ENCODE measurements around the gene ANO6.

DNA sequence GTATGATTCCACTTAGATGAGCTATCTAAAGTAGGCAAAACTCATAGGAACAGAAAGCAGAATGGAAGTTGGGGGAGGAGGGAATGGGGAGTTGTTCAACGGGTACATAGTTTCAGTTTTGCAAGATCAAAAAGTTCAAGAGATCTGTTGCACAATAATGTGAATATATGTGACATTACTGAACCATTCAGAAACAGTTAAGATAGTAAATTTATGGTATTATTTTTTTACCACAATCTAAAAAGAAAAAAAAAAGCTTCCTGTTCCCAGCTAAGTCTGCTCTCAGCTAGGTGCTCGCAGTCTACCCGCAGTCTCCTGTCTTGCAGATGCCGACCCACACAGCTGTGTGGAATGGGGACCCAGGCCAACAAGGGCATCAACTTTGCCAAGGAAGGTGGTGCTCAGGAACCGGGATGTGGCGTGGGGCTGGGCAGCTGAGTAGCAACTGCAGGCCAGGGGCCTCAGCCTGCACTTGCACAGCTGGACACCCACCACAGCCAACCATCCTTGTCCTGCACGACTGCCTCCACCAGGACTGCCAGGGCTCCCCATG is 15.3 kb upstream of the ANO6 start:
- TF ChIP-seq, protein P1, sequence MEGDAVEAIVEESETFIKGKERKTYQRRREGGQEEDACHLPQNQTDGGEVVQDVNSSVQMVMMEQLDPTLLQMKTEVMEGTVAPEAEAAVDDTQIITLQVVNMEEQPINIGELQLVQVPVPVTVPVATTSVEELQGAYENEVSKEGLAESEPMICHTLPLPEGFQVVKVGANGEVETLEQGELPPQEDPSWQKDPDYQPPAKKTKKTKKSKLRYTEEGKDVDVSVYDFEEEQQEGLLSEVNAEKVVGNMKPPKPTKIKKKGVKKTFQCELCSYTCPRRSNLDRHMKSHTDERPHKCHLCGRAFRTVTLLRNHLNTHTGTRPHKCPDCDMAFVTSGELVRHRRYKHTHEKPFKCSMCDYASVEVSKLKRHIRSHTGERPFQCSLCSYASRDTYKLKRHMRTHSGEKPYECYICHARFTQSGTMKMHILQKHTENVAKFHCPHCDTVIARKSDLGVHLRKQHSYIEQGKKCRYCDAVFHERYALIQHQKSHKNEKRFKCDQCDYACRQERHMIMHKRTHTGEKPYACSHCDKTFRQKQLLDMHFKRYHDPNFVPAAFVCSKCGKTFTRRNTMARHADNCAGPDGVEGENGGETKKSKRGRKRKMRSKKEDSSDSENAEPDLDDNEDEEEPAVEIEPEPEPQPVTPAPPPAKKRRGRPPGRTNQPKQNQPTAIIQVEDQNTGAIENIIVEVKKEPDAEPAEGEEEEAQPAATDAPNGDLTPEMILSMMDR (IDR thresholded peaks at IDR 0.05): no peak
- no peak for TF ChIP-seq ETV6 (CRISPR knock-in tag; IDR thresholded peaks at IDR 0.05)
- TF ChIP-seq ZNF416 (CRISPR knock-in tag; IDR thresholded peaks at IDR 0.05): no peak
- TF ChIP-seq TCF7 (CRISPR knock-in tag; IDR thresholded peaks at IDR 0.05; ENCODE audit: low read depth): no peak

All from WTC11 (cell line).